ENCODE measurements around the gene CDH11. TPM values are rescaled to one million over a fixed set of nuclear protein-coding genes. Genes with fewer than 3 reads are reported as not detected.

Gene CDH11
- total and polyA plus RNA-seq, 2 of the 4 experiments (the other 2 are of a cell fraction): 266 to 601 TPM

DNA sequence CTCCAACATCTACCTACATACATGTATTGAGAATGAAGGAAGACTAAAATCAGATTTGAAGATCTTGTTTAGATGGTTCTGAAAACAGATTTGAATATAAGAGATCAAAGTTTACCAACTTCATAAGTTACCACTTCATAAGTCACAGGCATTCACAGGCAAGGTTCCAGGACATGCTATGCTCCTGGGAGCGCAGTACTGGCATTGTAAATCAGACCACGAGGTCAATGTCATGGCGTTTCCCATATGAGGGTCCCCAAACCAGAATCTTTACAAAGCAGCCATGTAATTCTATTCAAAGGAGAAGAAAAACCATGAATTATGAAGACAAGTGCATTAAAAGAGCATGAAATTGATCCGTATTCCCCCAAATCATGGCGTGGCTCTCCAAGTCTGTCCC is 3.0 kb downstream of the CDH11 start:
- CTCF ChIA-PET: no interaction called here

More for the DNA sequence above, 3.0 kb downstream of the CDH11 start:
- Histone ChIP-seq H2BK20ac (ENCODE audit: low read depth, low read length) (no peak overlapping the region), H4K5ac (ENCODE audit: low read depth, low read length) (no peak overlapping the region), H3K9me3 (ENCODE audit: control insufficient read depth, insufficient read depth, low read length) (no peaks in the 10 kb centered on the region), H4K8ac (ENCODE audit: low read depth in 2 of 2, low read length in 2 of 2) (0 out of 4 replicates have a peak overlapping the region, but pooled peaks of 1 of the 2 experiments have one; percentile 1), H3K9me1 (ENCODE audit: insufficient read depth, low read length) (0 out of 2 replicates have a peak, but pooled peaks cover 5% of the 10 kb centered on the region), H3K14ac (replicated peaks; ENCODE audit: low read depth, low read length) (no peak overlapping the region), H2BK15ac (ENCODE audit: low read depth, low read length) (no peak overlapping the region), H4K20me1 (ENCODE audit: insufficient read depth, low read length) (peaks cover 59% of the 10 kb centered on the region), H3K4ac (ENCODE audit: low read depth, low read length) (peak overlapping the region; percentile 33; the same call in 1 of the 2 replicates), H3K27me3 (ENCODE audit: control insufficient read depth, insufficient read depth, low read length) (no peaks in the 10 kb centered on the region), H3K23ac (ENCODE audit: low read depth, low read length) (peak overlapping the region; percentile 76; the same call in 1 of the 2 replicates), H4K91ac (ENCODE audit: insufficient read depth, low read depth, low read length) (no peak overlapping the region), H2BK120ac (ENCODE audit: low read depth, low read length) (no peak overlapping the region), H2BK5ac (ENCODE audit: low read depth, low read length, poor library complexity, severe bottlenecking) (peak overlapping the region; percentile 4), H2AFZ (replicated peaks; ENCODE audit: low read length, poor library complexity) (no peak overlapping the region), H3K27ac (ENCODE audit: insufficient read depth, low read length) (peak overlapping the region; percentile 18; the same call in 1 of the 2 replicates), H3K4me3 (ENCODE audit: insufficient read depth, low read depth, low read length) (peak overlapping the region; percentile 18; the same call in 1 of the 2 replicates), H3K9ac (ENCODE audit: low read depth, low read length) (peak overlapping the region; percentile 51), H2AK5ac (ENCODE audit: low read depth, low read length) (0 out of 2 replicates have a peak overlapping the region, but pooled peaks have one; percentile 36), H2AK9ac (replicated peaks; ENCODE audit: low read depth, low read length, poor library complexity) (no peak overlapping the region), H3K56ac (ENCODE audit: extremely low read depth, insufficient read depth, low read length) (no peak overlapping the region), H3K79me1 (ENCODE audit: low read depth in 1 of 2, low read length in 2 of 2) (peaks cover 5 to 52% of the 10 kb centered on the region in 2 experiments; a peak in 3 of 4 replicates), H3K36me3 (ENCODE audit: control insufficient read depth, insufficient read depth, low read length) (peaks cover 12% of the 10 kb centered on the region), H3K18ac (ENCODE audit: low read depth, low read length) (no peak overlapping the region), H3K4me1 (ENCODE audit: control insufficient read depth, insufficient read depth, low read length) (peaks cover 4% of the 10 kb centered on the region), H3K4me2 (ENCODE audit: low read depth, low read length) (peak overlapping the region; percentile 91)
- TF ChIP-seq SMC3 (IDR thresholded peaks at IDR 0.05; ENCODE audit: low read depth, low read length): no peak
- TF ChIP-seq, protein P1, sequence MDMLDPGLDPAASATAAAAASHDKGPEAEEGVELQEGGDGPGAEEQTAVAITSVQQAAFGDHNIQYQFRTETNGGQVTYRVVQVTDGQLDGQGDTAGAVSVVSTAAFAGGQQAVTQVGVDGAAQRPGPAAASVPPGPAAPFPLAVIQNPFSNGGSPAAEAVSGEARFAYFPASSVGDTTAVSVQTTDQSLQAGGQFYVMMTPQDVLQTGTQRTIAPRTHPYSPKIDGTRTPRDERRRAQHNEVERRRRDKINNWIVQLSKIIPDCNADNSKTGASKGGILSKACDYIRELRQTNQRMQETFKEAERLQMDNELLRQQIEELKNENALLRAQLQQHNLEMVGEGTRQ (IDR thresholded peaks at IDR 0.05; ENCODE audit: low read depth, low read length): no peak
- no peak for TF ChIP-seq MAFK (IDR thresholded peaks at IDR 0.05; ENCODE audit: low read depth, low read length)
- no peak for TF ChIP-seq NFE2L2 (IDR thresholded peaks at IDR 0.05; ENCODE audit: low read depth, low read length)
- no peak for TF ChIP-seq CHD1 (IDR thresholded peaks at IDR 0.05; ENCODE audit: low read depth, low read length)
- TF ChIP-seq RFX5 (IDR thresholded peaks at IDR 0.05; ENCODE audit: low read depth, low read length): no peak
- no peak for TF ChIP-seq CEBPB (IDR thresholded peaks at IDR 0.05; ENCODE audit: low read depth, low read length)
- TF ChIP-seq, protein P2, sequence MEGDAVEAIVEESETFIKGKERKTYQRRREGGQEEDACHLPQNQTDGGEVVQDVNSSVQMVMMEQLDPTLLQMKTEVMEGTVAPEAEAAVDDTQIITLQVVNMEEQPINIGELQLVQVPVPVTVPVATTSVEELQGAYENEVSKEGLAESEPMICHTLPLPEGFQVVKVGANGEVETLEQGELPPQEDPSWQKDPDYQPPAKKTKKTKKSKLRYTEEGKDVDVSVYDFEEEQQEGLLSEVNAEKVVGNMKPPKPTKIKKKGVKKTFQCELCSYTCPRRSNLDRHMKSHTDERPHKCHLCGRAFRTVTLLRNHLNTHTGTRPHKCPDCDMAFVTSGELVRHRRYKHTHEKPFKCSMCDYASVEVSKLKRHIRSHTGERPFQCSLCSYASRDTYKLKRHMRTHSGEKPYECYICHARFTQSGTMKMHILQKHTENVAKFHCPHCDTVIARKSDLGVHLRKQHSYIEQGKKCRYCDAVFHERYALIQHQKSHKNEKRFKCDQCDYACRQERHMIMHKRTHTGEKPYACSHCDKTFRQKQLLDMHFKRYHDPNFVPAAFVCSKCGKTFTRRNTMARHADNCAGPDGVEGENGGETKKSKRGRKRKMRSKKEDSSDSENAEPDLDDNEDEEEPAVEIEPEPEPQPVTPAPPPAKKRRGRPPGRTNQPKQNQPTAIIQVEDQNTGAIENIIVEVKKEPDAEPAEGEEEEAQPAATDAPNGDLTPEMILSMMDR (conservative IDR thresholded peaks at IDR 0.05; ENCODE audit: low read depth, low read length): no peak
- no peak for TF ChIP-seq RAD21 (IDR thresholded peaks at IDR 0.05; ENCODE audit: low read length)
- TF ChIP-seq BHLHE40 (IDR thresholded peaks at IDR 0.05; ENCODE audit: low read depth, low read length): no peak
- no peak for TF ChIP-seq MXI1 (IDR thresholded peaks at IDR 0.05; ENCODE audit: borderline replicate concordance, low read depth, low read length)
- no peak for TF ChIP-seq POLR2A (IDR thresholded peaks at IDR 0.05; ENCODE audit: low read depth, low read length)
- no peak for TF ChIP-seq MAZ (IDR thresholded peaks at IDR 0.05; ENCODE audit: borderline replicate concordance, low read depth, low read length)
- no peak for TF ChIP-seq FOS (IDR thresholded peaks at IDR 0.05; ENCODE audit: low read depth, low read length)
- TF ChIP-seq, protein P3, sequence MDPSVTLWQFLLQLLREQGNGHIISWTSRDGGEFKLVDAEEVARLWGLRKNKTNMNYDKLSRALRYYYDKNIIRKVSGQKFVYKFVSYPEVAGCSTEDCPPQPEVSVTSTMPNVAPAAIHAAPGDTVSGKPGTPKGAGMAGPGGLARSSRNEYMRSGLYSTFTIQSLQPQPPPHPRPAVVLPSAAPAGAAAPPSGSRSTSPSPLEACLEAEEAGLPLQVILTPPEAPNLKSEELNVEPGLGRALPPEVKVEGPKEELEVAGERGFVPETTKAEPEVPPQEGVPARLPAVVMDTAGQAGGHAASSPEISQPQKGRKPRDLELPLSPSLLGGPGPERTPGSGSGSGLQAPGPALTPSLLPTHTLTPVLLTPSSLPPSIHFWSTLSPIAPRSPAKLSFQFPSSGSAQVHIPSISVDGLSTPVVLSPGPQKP (IDR thresholded peaks at IDR 0.05; ENCODE audit: borderline replicate concordance, low read depth, low read length): no peak
- TF ChIP-seq RCOR1 (IDR thresholded peaks at IDR 0.05; ENCODE audit: insufficient replicate concordance, low read length): no peak
- ATAC-seq (ENCODE audit: low read depth) (no peak), DNase-seq (peak; percentile 34)
- intact Hi-C loops (cut with micrococcal nuclease): loop anchor here (1.0 to 10.0 kb wide), 6 partner anchors 132 to 1758 kb away; no protein-coding TSS in a partner anchor
- dilution Hi-C loops (cut with HindIII; ENCODE audit: low sequenced_read_pairs, unreplicated experiment): no loop called here
- BruUV-seq (replicated peaks): no TSS peak
- in situ Hi-C loops (cut with MboI; ENCODE audit: low sequenced_read_pairs): loop anchor here (25.0 kb wide), 3 partner anchors 682 to 1757 kb away; no protein-coding TSS in a partner anchor
- POLR2A ChIA-PET (ENCODE audit: unreplicated experiment): no interaction called here
- no CpG with 5 or more reads among the region's 5 CpGs for WGBS, 2 experiments (ENCODE audit: extremely low coverage in 2 of 2, insufficient read length in 1 of 2)
